Activated CD4-positive, alpha-beta T cell treated with anti-CD3 and anti-CD28 coated beads for 36 hours (primary cell): ENCODE results near the gene MAGI3. TPM values are rescaled to one million over a fixed set of nuclear protein-coding genes. Genes with fewer than 3 reads are reported as not detected.

Experiments used
- ATAC-seq: fragments of 200-7000 bp; cut with Tn5 transposase; one replicate; pipeline ENCODE4 v1.10.0; 2021; ENCODE audit warnings: mild to moderate bottlenecking, moderate library complexity
- CTCF ChIA-PET: fragments of 350-600 bp; sonication (Branson Sonifier 250); formaldehyde crosslinking; loops from one replicate; lab custom pipeline; 2021; ENCODE audit warnings: antibody characterized with exemption; lab: Charles Lee
- POLR2A ChIA-PET: fragments of 350-600 bp; sonication (Branson Sonifier 250); formaldehyde crosslinking; loops from one replicate; lab custom pipeline; 2021; ENCODE audit warnings: antibody characterized with exemption, inconsistent platforms; lab: Charles Lee
- DNase-seq: peaks from one replicate; pipeline ENCODE4 v3.0.0-alpha.2; 2020
- H3K27ac Mint-ChIP-seq: one replicate; pipeline ENCODE4 v1.8.0; 2021; ENCODE audit warnings: mixed read lengths
- H3K27me3 Mint-ChIP-seq: one replicate; pipeline ENCODE4 v1.8.0; 2021; ENCODE audit warnings: mixed read lengths
- H3K36me3 Mint-ChIP-seq: one replicate; pipeline ENCODE4 v1.8.0; 2021; ENCODE audit warnings: low read depth, mixed read lengths
- H3K4me1 Mint-ChIP-seq: one replicate; pipeline ENCODE4 v1.8.0; 2021; ENCODE audit warnings: mixed read lengths
- H3K4me3 Mint-ChIP-seq: one replicate; pipeline ENCODE4 v1.8.0; 2021; ENCODE audit warnings: mild to moderate bottlenecking, moderate library complexity, mixed read lengths
- H3K9me3 Mint-ChIP-seq: one replicate; pipeline ENCODE4 v1.8.0; 2021; ENCODE audit warnings: low read depth, mixed read lengths
- intact Hi-C, 2 experiments: fragments of 100-400 bp; cut with DNase I in 1 of 2; cut with micrococcal nuclease in 1 of 2; formaldehyde crosslinking; loops; one replicate each; pipeline versions ENCODE4 v1.14.2 to v1.15.1; 2022 to 2024; cut with DNase I, micrococcal nuclease
- total RNA-seq, 2 experiments: library from RNA; stranded (reverse); gene quantifications; one replicate each; pipeline ENCODE4 v1.2.3, GENCODE V29; 2021

Gene MAGI3
- total RNA-seq, result 1 to 10 TPM; 6.4 to 6.7 TPM

- H3K4me1 Mint-ChIP-seq, result peaks cover 23% of the 10 kb centered on the region
- ATAC-seq, result peak; percentile 97
- peak; percentile 97 for DNase-seq
- peak within 1 kb of the TSS; percentile 86 for H3K4me3 Mint-ChIP-seq
- peaks cover 5% of the 10 kb centered on the region for H3K27me3 Mint-ChIP-seq
- no peaks in the 10 kb centered on the region for H3K36me3 Mint-ChIP-seq
- ChIA-PET POLR2A (interaction anchor here (0.7 to 1.1 kb wide), 2 partner anchors 317 to 412 kb away, joined by 3 to 5 read pairs; partner anchors contain the start of gene LRIG2), CTCF (interaction anchor here (1.1 to 3.0 kb wide), 2 partner anchors 18 to 317 kb away, joined by 3 to 11 read pairs; partner anchors contain the start of gene LRIG2)
- peak within 1 kb of the TSS; percentile 79 for H3K27ac Mint-ChIP-seq
- H3K9me3 Mint-ChIP-seq, result peaks cover 2% of the 10 kb centered on the region
- intact Hi-C loops, result loop anchor here (1.0 to 10.0 kb wide), 15 partner anchors 25 to 1368 kb away; partner anchors contain the start of genes DCLRE1B (in 2 of the 2), LRIG2 (in 2 of the 2), RSBN1 (in 2 of the 2) and PHTF1 (in 1 of the 2)
These were observed at the start of gene MAGI3 for GRCh38 chr1:113389953-113390834. Gene MAGI3 (plus strand): TSS chr1:113390515. CDS start chr1:113391034, 519 bp downstream.

DNA sequence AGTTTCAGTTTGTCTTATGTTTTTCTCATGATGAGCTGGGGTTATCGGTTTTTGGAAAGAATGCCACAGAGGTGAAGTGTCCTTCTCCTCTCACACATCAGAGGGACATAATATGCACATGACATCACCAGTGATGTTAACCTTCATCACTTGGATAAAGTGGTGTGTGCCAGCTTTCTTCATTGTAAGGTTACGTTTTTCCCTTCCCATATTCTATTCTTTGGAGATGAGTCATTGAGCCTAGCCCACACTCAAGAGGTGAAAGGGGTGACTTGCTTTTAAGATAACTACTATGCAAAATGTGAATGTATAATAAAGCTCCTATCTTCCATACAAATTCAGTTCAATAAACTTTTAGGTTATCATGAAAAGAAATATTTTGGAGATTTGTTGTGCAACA lies 36.7 kb upstream of the MAGI3 start:
- no peaks in the 10 kb centered on the region for H3K9me3 Mint-ChIP-seq
- no peaks in the 10 kb centered on the region for H3K4me1 Mint-ChIP-seq
- DNase-seq (no peak), ATAC-seq (no peak)
- POLR2A ChIA-PET, result no interaction called here
- H3K36me3 Mint-ChIP-seq, result no peaks in the 10 kb centered on the region
- no peak overlapping the region for H3K27ac Mint-ChIP-seq
- H3K4me3 Mint-ChIP-seq, result no peak overlapping the region
- CTCF ChIA-PET, result no interaction called here
- H3K27me3 Mint-ChIP-seq, result peaks cover 6% of the 10 kb centered on the region
- intact Hi-C loops, result no loop called here

GRCh38 chr1:113363935-113364334 lies 26.4 kb upstream of the MAGI3 start:
- CTCF ChIA-PET, result no interaction called here
- intact Hi-C loops, result no loop called here
- H3K4me3 Mint-ChIP-seq, result no peak overlapping the region
- POLR2A ChIA-PET, result no interaction called here
- no peak for DNase-seq
- H3K36me3 Mint-ChIP-seq, result no peaks in the 10 kb centered on the region
- H3K4me1 Mint-ChIP-seq, result peaks cover 5% of the 10 kb centered on the region
- no peak overlapping the region for H3K27ac Mint-ChIP-seq
- H3K9me3 Mint-ChIP-seq, result no peaks in the 10 kb centered on the region
- H3K27me3 Mint-ChIP-seq, result no peaks in the 10 kb centered on the region
- no peak for ATAC-seq

DNA sequence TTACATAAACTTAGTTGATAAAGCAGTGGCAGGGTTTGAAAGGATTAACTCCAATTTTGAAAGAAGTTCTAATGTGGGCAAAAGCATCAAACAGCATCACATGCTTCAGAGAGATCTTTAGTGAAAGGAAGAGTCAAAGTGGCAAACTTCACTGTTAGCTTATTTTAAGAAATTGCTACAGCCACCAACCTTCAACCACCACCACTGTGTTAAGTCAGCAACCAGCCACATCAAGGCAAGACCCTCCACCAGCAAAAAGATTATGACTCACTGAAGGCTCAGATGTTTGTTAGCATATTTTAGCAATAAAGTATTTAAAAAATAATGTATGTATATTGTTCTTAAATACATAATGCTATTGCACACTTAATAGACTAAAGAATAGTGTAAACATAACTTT lies 21.3 kb upstream of the MAGI3 start:
- DNase-seq (peak; percentile 30), ATAC-seq (peak; percentile 33)
- Mint-ChIP-seq H3K27ac (no peak overlapping the region), H3K27me3 (peaks cover 5% of the 10 kb centered on the region), H3K4me3 (no peak overlapping the region), H3K36me3 (no peaks in the 10 kb centered on the region), H3K4me1 (peaks cover 12% of the 10 kb centered on the region), H3K9me3 (no peaks in the 10 kb centered on the region)
- POLR2A ChIA-PET, result interaction anchor here (0.6 kb wide), 1 partner anchor 21 kb away, joined by 3 read pairs; no protein-coding TSS in a partner anchor
- CTCF ChIA-PET, result no interaction called here
- intact Hi-C loops, result no loop called here

- peak; percentile 86 for ATAC-seq
These were observed 20.6 kb upstream of the MAGI3 start for GRCh38 chr1:113369699-113370098.

DNA sequence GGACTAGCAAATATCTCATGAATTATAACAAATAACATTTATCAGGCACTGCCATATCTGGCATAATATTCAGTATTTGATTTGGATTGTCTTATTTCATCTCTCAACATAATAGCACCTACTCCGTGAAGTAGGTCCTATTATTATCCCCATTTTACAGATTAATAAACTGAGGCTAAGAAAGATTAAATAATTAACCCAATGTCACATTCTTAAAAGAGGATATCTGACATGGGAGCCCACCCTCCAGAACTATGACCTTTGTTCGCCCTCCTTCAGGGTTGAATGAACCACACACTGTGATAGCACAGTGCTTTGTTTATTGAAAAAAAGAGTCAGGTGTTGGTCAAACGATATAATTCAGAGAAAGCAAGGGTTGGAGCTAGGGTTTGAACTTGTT lies 19.4 kb upstream of the MAGI3 start:
- no peaks in the 10 kb centered on the region for H3K9me3 Mint-ChIP-seq
- CTCF ChIA-PET, result interaction anchor here (0.6 kb wide), 1 partner anchor 34 kb away, joined by 3 read pairs; no protein-coding TSS in a partner anchor
- H3K36me3 Mint-ChIP-seq, result no peaks in the 10 kb centered on the region
- no peak overlapping the region for H3K27ac Mint-ChIP-seq
- intact Hi-C loops, result no loop called here
- DNase-seq (no peak), ATAC-seq (no peak)
- no peak overlapping the region for H3K4me3 Mint-ChIP-seq
- POLR2A ChIA-PET, result no interaction called here
- peaks cover 5% of the 10 kb centered on the region for H3K27me3 Mint-ChIP-seq
- peaks cover 12% of the 10 kb centered on the region for H3K4me1 Mint-ChIP-seq

More at GRCh38 chr1:113369699-113370098, 20.6 kb upstream of the MAGI3 start:
- Mint-ChIP-seq H3K27me3 (peaks cover 5% of the 10 kb centered on the region), H3K4me3 (no peak overlapping the region), H3K27ac (no peak overlapping the region), H3K36me3 (no peaks in the 10 kb centered on the region), H3K9me3 (no peaks in the 10 kb centered on the region), H3K4me1 (peaks cover 12% of the 10 kb centered on the region)
- ChIA-PET POLR2A (no interaction called here), CTCF (no interaction called here)
- intact Hi-C loops, result no loop called here
- no peak for DNase-seq

- CTCF ChIA-PET, result no interaction called here
- H3K27ac Mint-ChIP-seq, result no peak overlapping the region
These were observed 17.8 kb upstream of the MAGI3 start for GRCh38 chr1:113372546-113372945.

DNA sequence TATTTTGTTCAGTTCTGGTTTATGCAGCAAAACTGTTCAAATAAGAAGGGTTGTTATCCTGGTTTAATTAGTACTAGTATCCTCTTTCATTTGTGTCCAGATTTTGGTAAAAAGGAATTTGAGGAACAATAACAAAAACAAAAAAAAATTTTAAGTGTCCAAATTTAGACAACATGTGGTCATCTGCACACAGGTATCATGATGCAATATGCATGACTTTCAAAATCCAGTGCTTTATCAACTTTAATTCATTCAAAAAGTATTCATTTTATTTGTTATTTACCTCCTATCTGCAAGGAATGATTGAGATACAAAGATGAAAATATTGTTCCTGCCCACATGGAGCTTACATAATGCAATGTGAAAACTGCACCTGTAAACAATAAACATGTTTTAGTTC lies 16.7 kb upstream of the MAGI3 start:
- Mint-ChIP-seq H3K9me3 (no peaks in the 10 kb centered on the region), H3K36me3 (no peaks in the 10 kb centered on the region), H3K27me3 (peaks cover 8% of the 10 kb centered on the region), H3K27ac (no peak overlapping the region), H3K4me3 (no peak overlapping the region), H3K4me1 (peaks cover 10% of the 10 kb centered on the region)
- intact Hi-C loops, result no loop called here
- CTCF ChIA-PET, result no interaction called here
- ATAC-seq (no peak), DNase-seq (no peak)
- POLR2A ChIA-PET, result no interaction called here

More at GRCh38 chr1:113372546-113372945, 17.8 kb upstream of the MAGI3 start:
- DNase-seq (no peak), ATAC-seq (no peak)
- peaks cover 12% of the 10 kb centered on the region for H3K4me1 Mint-ChIP-seq
- intact Hi-C loops, result no loop called here
- H3K9me3 Mint-ChIP-seq, result no peaks in the 10 kb centered on the region
- peaks cover 8% of the 10 kb centered on the region for H3K27me3 Mint-ChIP-seq
- POLR2A ChIA-PET, result no interaction called here
- H3K36me3 Mint-ChIP-seq, result no peaks in the 10 kb centered on the region
- H3K4me3 Mint-ChIP-seq, result no peak overlapping the region

GRCh38 chr1:113375878-113376277 lies 14.4 kb upstream of the MAGI3 start:
- intact Hi-C loops, result no loop called here
- H3K4me1 Mint-ChIP-seq, result no peaks in the 10 kb centered on the region
- no peaks in the 10 kb centered on the region for H3K36me3 Mint-ChIP-seq
- H3K4me3 Mint-ChIP-seq, result no peak overlapping the region
- CTCF ChIA-PET, result interaction anchor here (0.6 kb wide), 1 partner anchor 528 kb away, joined by 4 read pairs; no protein-coding TSS in a partner anchor
- DNase-seq, result no peak
- no peak overlapping the region for H3K27ac Mint-ChIP-seq
- POLR2A ChIA-PET, result no interaction called here
- H3K27me3 Mint-ChIP-seq, result peaks cover 8% of the 10 kb centered on the region
- no peaks in the 10 kb centered on the region for H3K9me3 Mint-ChIP-seq
- ATAC-seq, result no peak

DNA sequence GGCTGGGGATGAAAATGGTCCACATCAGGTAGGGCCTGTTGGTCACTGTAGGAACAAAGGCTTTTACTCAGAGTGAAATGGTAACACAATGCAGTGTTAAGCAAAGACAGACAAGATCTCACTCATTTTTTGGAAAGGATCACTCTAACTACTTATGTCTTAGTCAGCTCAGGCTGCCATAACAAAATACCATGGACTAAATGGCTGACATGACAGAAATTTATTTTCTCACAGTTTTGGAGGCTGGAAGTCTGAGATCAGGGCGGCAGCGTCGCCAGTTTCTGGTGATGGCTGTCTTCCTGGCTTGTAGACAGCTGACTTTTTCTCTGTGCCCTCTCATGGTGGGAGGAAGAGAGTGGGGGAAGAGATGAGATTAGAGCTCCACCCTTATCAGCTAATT lies 10.2 kb upstream of the MAGI3 start:
- DNase-seq (no peak), ATAC-seq (no peak)
- Mint-ChIP-seq H3K4me1 (no peaks in the 10 kb centered on the region), H3K36me3 (no peaks in the 10 kb centered on the region), H3K4me3 (no peak overlapping the region), H3K27ac (no peak overlapping the region), H3K9me3 (no peaks in the 10 kb centered on the region), H3K27me3 (peaks cover 3% of the 10 kb centered on the region)
- intact Hi-C loops, result no loop called here
- ChIA-PET CTCF (no interaction called here), POLR2A (no interaction called here)

- Mint-ChIP-seq H3K36me3 (no peaks in the 10 kb centered on the region), H3K27me3 (peaks cover 5% of the 10 kb centered on the region), H3K4me1 (peaks cover 19% of the 10 kb centered on the region), H3K9me3 (peaks cover 2% of the 10 kb centered on the region), H3K27ac (no peak overlapping the region), H3K4me3 (no peak overlapping the region)
- ATAC-seq, result no peak
- ChIA-PET CTCF (interaction anchor here (0.6 to 3.0 kb wide), 5 partner anchors 139 to 1347 kb away, joined by 3 to 11 read pairs (median 3); partner anchors contain the start of gene LRIG2), POLR2A (interaction anchor here (0.6 kb wide), 1 partner anchor 453 kb away, joined by 3 read pairs; no protein-coding TSS in a partner anchor)
- no peak for DNase-seq
- intact Hi-C loops, result no loop called here
These were observed 2.2 kb upstream of the MAGI3 start for GRCh38 chr1:113388017-113388620.
